ENCODE data around the gene ROBO1.
A peak's percentile ranks its signal among the peaks of the same experiment; 100 is the strongest.

Gene ROBO1

DNA sequence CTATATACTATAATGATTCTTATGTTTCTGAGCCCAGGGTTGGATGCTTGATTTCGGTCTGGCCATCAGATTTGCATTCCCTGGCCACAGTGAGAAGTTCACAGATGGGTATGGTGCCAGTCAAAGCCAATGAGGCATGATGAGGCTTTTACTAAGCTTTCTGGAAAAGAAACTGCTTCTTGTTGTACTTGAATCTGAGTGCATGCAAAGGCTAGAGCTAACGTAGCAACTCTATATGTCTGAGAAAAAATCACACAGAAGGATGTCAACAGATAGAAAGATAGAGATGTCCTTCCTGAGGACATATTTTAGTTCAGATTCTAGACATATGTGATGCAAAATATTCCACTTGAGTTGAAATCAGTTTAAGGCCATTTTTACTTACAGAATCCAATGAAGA, 608.1 kb downstream of the ROBO1 start:
- no peak for DNase-seq (ENCODE audit: low read depth)
- H3K4me3 ChIP-seq (ENCODE audit: control insufficient read depth, low read depth, low read length) = no peak overlapping the region
- TF ChIP-seq CTCF (conservative IDR thresholded peaks at IDR 0.05; ENCODE audit: control insufficient read depth, insufficient read depth, low read depth, low read length) = no peak

DNA sequence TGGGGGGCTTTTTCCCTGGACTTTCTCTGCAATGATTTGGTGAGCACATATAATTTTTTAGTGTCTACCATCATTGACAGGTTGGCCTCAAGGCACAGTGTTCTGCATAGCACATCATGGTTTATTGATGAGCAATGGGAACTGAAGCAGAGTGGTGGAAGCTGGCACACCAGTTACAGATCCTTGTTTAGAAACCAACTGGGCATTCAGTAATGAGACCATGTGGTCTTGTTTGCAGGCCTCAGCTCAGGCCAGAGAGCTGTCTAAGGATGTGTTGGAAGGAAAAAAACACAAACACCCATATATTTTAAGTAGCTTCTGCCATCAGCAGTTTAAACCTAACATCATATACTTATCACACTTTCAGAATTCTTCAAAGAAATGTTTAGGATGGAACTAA, 610.6 kb downstream of the ROBO1 start:
- no peak for TF ChIP-seq CTCF (conservative IDR thresholded peaks at IDR 0.05; ENCODE audit: control insufficient read depth, insufficient read depth, low read depth, low read length)
- DNase-seq (ENCODE audit: low read depth) = no peak
- no peak overlapping the region for H3K4me3 ChIP-seq (ENCODE audit: control insufficient read depth, low read depth, low read length)

DNA sequence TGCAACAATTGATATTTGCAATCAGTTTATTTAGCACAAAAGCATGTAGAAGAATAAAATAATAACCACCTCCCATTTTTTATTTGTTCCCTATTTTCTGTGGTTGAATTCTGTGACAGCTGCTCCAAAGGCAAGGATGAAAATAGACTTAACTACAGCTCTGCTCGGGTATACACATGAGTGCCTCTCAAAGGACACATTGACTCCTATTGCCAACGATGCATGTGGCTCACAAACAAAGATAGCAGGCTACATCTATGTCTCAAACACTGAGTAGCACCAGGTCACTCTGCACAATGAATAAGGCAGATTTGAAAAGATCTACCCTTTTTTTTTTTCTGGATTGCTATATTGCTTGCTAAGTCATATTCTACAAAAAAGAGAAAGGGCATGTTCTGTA, 612.9 kb downstream of the ROBO1 start:
- H3K4me3 ChIP-seq (ENCODE audit: control insufficient read depth, low read depth, low read length) = no peak overlapping the region
- no peak for DNase-seq (ENCODE audit: low read depth)
- TF ChIP-seq CTCF (conservative IDR thresholded peaks at IDR 0.05; ENCODE audit: control insufficient read depth, insufficient read depth, low read depth, low read length) = no peak

DNA sequence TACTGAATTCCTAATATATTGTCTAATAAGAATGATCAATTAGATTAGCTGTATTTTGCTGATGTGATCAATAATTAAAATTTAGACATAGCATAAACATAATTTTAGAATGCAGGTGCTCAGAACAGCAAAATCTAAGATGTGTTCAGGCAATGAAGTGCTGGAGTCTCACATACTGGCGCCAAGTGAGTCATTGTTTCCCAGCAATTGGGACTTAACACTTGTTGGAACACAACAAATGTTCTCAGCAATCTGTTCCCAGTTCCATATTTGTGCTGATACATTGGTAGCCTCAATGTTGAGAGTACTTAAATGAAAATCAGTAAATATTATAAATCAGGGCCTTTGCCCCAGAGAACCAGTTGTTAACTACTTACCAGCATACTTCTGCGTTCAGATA, 619.0 kb downstream of the ROBO1 start:
- no peak overlapping the region for H3K4me3 ChIP-seq (ENCODE audit: control insufficient read depth, low read depth, low read length)
- DNase-seq (ENCODE audit: low read depth) = peak; percentile 30
- TF ChIP-seq CTCF (conservative IDR thresholded peaks at IDR 0.05; ENCODE audit: control insufficient read depth, insufficient read depth, low read depth, low read length) = no peak

DNA sequence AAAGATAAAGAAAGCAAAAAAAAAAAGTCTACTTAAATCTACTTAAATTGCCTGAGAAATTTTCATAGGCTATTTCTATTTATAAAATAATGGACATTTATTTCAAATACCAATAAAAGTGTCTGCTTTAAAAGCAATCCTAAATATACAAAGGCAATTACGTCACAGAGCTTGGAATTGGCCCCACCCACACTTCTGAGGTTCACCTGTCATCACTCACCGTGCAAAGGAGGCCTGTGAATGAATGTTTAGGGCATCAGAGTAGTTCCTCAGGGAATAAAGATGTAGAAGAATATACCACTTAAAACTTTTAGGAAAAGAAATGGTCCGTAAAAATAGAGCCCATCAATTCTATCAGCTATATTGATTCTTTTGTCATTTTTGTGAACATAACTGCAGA, 621.8 kb downstream of the ROBO1 start:
- DNase-seq (ENCODE audit: low read depth) = no peak
- TF ChIP-seq CTCF (conservative IDR thresholded peaks at IDR 0.05; ENCODE audit: control insufficient read depth, insufficient read depth, low read depth, low read length) = no peak
- no peak overlapping the region for H3K4me3 ChIP-seq (ENCODE audit: control insufficient read depth, low read depth, low read length)

DNA sequence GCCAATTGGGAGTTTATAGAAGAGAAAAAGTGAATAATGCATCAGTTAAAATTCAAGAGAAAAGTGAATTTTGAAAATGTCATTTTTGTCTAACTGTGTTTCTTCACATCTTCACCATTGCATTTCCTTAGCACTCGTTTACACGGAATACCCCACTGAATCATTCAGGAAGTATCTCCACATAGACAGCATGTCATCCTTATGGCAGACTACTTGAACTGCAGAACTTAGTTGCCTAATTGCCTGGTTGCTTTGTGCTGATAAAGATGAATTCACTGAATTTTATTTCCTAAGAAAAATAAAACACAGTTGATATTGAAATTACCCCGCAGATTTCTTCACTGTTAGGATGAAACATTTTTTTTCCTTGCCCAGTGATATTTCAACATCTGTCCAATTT, 627.1 kb downstream of the ROBO1 start:
- TF ChIP-seq CTCF (conservative IDR thresholded peaks at IDR 0.05; ENCODE audit: control insufficient read depth, insufficient read depth, low read depth, low read length) = no peak
- DNase-seq (ENCODE audit: low read depth) = peak; percentile 56
- no peak overlapping the region for H3K4me3 ChIP-seq (ENCODE audit: control insufficient read depth, low read depth, low read length)

DNA sequence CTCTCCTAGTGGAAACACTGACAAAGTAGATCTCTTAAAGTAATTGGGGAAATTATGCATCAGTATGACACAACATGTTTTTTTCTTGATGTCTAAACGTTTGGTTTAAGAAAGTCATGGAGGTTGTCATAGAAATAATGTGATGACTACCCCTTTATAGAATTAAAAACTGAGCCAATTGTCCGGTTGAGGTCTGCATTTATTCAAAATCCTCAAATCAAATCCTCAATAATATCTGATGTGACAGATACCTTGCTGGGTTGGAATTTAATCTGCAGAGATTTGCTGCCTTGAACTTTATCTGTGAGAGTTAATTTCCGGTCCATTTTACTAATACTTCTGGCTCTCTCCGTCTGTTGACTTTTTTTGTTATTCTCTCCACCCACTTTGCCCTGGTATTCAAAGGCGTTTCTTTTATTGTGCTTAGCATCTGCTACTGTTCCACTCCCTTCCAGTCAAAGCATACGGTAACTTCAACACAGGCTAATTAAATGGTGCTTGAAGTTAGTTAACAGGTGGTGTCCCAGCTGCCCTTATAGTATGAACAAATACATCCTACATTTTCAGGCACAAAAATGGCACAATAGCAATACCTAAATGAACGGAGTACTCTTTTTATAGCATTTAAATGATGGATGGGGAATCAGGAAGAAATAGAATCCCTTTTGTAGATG, 628.3 kb downstream of the ROBO1 start:
- no peak overlapping the region for H3K4me3 ChIP-seq (ENCODE audit: control insufficient read depth, low read depth, low read length)
- TF ChIP-seq CTCF (conservative IDR thresholded peaks at IDR 0.05; ENCODE audit: control insufficient read depth, insufficient read depth, low read depth, low read length) = no peak
- peak; percentile 35 for DNase-seq (ENCODE audit: low read depth)
